IPS-18c (cell line): ENCODE measurements around the gene CACNB2.

Source experiments
- H3K4me3 ChIP-seq: 2 replicates; pipeline ENCODE4 v1.7.0; 2013; ENCODE audit warnings: low read depth, mild to moderate bottlenecking, low read length, moderate library complexity; ENCODE audit not compliant: insufficient read depth
- H3K9me3 ChIP-seq: one replicate; pipeline ENCODE4 v1.6.1; 2013; ENCODE audit warnings: mild to moderate bottlenecking, low read length, moderate library complexity; ENCODE audit not compliant: control insufficient read depth, insufficient read depth

CACNB2 gene

GRCh38 chr10:18293536-18294510 is 153.6 kb downstream of the CACNB2 start:
- Histone ChIP-seq H3K9me3 (no peaks in the 10 kb centered on the region), H3K4me3 (no peak overlapping the region)

GRCh38 chr10:18294633-18295032 is 154.4 kb downstream of the CACNB2 start:
- Histone ChIP-seq H3K4me3 (no peak overlapping the region), H3K9me3 (no peaks in the 10 kb centered on the region)

- Histone ChIP-seq H3K9me3 (no peaks in the 10 kb centered on the region), H3K4me3 (no peak overlapping the region)
Measured at GRCh38 chr10:18297659-18298058, 157.4 kb downstream of the CACNB2 start.

- Histone ChIP-seq H3K4me3 (no peak overlapping the region), H3K9me3 (no peaks in the 10 kb centered on the region)
Measured at GRCh38 chr10:18298256-18298655, 158.0 kb downstream of the CACNB2 start.

DNA sequence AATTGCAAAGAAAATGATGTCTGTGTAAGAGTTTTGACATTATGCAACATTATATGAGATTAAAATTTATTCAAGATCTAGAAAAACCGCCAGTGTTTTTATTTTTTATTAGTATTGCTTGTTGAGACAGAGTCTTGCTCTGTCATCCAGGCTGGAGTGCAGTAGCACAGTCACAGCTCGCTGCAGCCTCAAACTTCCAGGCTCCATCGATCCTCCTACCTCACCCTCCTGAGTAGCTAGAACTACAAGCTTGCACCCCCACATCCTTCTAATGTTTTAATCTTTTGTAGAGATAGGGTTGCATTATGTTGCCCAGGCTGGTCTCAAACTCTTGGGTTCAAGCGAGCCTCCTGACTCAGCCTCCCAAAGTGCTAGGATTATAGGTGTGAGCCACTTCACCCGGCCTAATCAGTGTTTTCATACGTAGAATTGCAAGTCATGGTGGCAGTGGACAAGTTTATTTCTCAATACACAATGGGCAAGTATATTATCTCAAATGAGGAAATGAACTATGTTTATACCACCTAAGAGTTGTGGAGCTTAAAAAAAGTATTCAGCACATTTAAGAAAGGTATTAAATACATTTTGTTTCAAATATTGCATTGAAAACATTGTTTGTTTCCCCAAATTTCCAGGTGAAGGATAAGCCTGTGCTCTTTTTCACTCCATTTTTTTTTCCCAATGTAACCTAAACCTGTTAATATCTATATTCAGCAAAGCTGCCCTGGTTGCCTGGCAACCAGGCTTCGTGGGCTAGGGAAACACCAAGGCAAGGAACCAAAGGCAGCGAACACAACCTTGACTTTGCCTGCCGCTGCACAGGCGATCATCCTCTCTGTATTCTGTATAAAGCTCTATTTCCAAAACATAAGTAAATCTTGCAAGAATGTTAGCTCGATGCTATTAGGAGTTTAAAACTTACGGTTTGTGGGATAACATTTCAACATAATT is 163.9 kb downstream of the CACNB2 start:
- H3K9me3 ChIP-seq, result no peaks in the 10 kb centered on the region
- H3K4me3 ChIP-seq, result no peak overlapping the region

DNA sequence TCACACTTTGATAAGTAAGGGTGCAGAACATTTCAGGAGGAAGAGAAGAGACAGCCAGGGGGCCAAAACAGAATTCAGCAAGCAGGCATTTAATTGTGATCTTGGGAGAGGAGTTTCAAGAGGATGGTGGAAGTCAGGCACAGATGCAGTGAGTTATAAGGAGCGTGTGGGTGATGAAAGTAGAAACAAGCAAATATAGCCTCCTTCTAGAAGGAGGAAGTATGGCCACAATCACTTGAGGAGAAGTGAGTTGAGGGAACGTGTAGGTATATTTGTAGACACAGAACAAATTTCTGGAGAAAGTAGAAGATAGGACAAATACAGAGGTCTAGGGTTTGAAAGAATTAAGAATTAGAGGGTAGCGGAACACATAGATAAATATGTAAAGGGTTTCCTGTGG is 165.8 kb downstream of the CACNB2 start:
- H3K9me3 ChIP-seq, result no peaks in the 10 kb centered on the region
- no peak overlapping the region for H3K4me3 ChIP-seq

- Histone ChIP-seq H3K4me3 (no peak overlapping the region), H3K9me3 (no peaks in the 10 kb centered on the region)
Measured at GRCh38 chr10:18308600-18308999, 168.4 kb downstream of the CACNB2 start.

- Histone ChIP-seq H3K4me3 (no peak overlapping the region), H3K9me3 (no peaks in the 10 kb centered on the region)
Measured at GRCh38 chr10:18310761-18311160, 170.5 kb downstream of the CACNB2 start.

GRCh38 chr10:18312374-18313139 is 172.3 kb downstream of the CACNB2 start:
- no peaks in the 10 kb centered on the region for H3K9me3 ChIP-seq

GRCh38 chr10:18313140-18313530 is 172.9 kb downstream of the CACNB2 start:
- no peak overlapping the region for H3K4me3 ChIP-seq

More at GRCh38 chr10:18312374-18313139, 172.3 kb downstream of the CACNB2 start:
- H3K4me3 ChIP-seq, result no peak overlapping the region

DNA sequence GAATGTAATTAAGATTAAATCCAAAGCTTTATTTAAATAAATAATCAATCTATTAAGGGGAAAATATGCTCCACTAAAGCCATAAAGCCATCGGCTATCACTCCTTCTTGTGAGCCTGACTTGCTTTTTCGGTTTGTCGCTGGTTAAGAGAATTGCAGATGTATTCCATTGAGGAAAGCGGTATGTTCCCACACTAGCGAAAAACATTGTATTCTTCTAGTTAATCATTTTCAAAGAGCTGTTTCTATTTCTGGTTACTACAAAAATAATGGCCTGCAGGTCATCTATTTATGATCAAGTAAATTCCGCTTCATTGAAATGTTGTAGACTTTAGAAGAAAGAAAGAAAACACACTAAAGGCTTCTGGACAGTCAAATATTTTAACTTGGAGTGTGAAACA is 173.4 kb downstream of the CACNB2 start:
- H3K9me3 ChIP-seq, result no peaks in the 10 kb centered on the region
- no peak overlapping the region for H3K4me3 ChIP-seq

More at GRCh38 chr10:18313140-18313530, 172.9 kb downstream of the CACNB2 start:
- H3K9me3 ChIP-seq, result no peaks in the 10 kb centered on the region

- Histone ChIP-seq H3K9me3 (no peaks in the 10 kb centered on the region), H3K4me3 (no peak overlapping the region)
Measured at GRCh38 chr10:18319628-18320027, 179.4 kb downstream of the CACNB2 start.

GRCh38 chr10:18321371-18321770 is 181.1 kb downstream of the CACNB2 start:
- no peaks in the 10 kb centered on the region for H3K9me3 ChIP-seq
- H3K4me3 ChIP-seq, result no peak overlapping the region

- H3K9me3 ChIP-seq, result no peaks in the 10 kb centered on the region
- no peak overlapping the region for H3K4me3 ChIP-seq
Measured at GRCh38 chr10:18323916-18324315, 183.7 kb downstream of the CACNB2 start.

GRCh38 chr10:18325410-18325809 is 185.2 kb downstream of the CACNB2 start:
- H3K4me3 ChIP-seq, result no peak overlapping the region

DNA sequence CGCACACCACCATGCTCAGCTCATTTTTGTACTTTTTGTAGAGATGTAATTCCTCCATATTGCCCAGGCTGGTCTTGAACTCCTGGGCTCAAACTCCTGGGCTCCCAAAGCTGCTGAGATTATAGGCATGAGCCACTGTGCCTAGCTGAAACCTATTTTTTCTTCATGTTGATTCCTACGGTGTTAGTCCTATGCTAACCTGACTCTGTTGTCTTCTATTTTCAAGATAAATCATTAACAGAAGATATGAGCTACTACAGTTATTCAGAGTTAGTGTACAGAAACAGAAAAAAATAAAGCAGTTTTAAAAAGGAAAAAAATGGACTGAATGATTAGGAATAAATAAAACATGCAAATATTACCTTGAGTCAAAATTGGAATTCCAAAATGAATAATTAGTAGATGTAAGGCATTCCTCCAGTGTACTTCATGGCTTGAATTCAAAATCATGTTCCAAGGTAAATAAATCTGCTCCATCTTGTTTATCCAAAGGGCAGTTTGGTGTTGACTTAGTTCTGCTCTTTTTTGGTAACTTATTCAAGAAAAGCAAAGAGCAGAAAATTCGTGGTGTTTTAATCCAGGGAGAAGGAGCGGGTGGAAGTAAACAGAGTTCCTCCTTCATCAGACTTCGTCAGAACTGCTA is 185.8 kb downstream of the CACNB2 start:
- Histone ChIP-seq H3K9me3 (no peaks in the 10 kb centered on the region), H3K4me3 (no peak overlapping the region)

More at GRCh38 chr10:18325410-18325809, 185.2 kb downstream of the CACNB2 start:
- H3K9me3 ChIP-seq, result no peaks in the 10 kb centered on the region
